CD8-positive, alpha-beta memory T cell (primary cell): ENCODE results near the gene KRT81. TPM values are rescaled to one million over a fixed set of nuclear protein-coding genes. Genes with fewer than 3 reads are reported as not detected.
A peak's percentile ranks its signal among the peaks of the same experiment; 100 is the strongest.

Experiments
- CTCF ChIA-PET: fragments of 350-600 bp; sonication (Branson Sonifier 250); formaldehyde crosslinking; loops from one replicate; lab custom pipeline; 2021; ENCODE audit warnings: antibody characterized with exemption; lab: Charles Lee
- POLR2A ChIA-PET: fragments of 350-600 bp; sonication (Branson Sonifier 250); formaldehyde crosslinking; loops from one replicate; lab custom pipeline; 2021; ENCODE audit warnings: antibody characterized with exemption; lab: Charles Lee
- DNase-seq, 5 donors: peaks; one replicate each; pipeline versions ENCODE4 v3.0.0 to v3.0.0-alpha.2; 2020 to 2022; ENCODE audit warnings: mixed read lengths in 1 of 5
- H3K27ac ChIP-seq: one replicate; pipeline ENCODE4 v1.7.0; 2013; ENCODE audit warnings: low read depth, mild to moderate bottlenecking, low read length, moderate library complexity
- H3K27me3 ChIP-seq: 2 replicates; pipeline ENCODE4 v1.7.0; 2013; ENCODE audit warnings: low read length, mild to moderate bottlenecking; ENCODE audit not compliant: insufficient read depth, poor library complexity, severe bottlenecking
- H3K36me3 ChIP-seq: 2 replicates; pipeline ENCODE4 v1.7.0; 2013; ENCODE audit warnings: mild to moderate bottlenecking, low read length, moderate library complexity; ENCODE audit not compliant: insufficient read depth
- H3K4me1 ChIP-seq: 2 replicates; pipeline ENCODE4 v1.7.0; 2013; ENCODE audit warnings: mild to moderate bottlenecking, low read length, moderate library complexity; ENCODE audit not compliant: insufficient read depth
- H3K4me3 ChIP-seq: 2 replicates; pipeline ENCODE4 v1.7.0; 2013; ENCODE audit warnings: mild to moderate bottlenecking, low read length
- H3K9me3 ChIP-seq: 2 replicates; pipeline ENCODE4 v1.7.0; 2013; ENCODE audit warnings: mild to moderate bottlenecking, low read length
- H3K27ac Mint-ChIP-seq, 8 donors: one replicate each; pipeline ENCODE4 v1.8.0; 2020 to 2021; ENCODE audit warnings: mixed read lengths in 8 of 8, mild to moderate bottlenecking in 6 of 8, inconsistent platforms in 3 of 8, moderate library complexity in 3 of 8
- H3K27me3 Mint-ChIP-seq, 2 donors: one replicate each; pipeline ENCODE4 v1.8.0; 2020 to 2021; ENCODE audit warnings: mixed read lengths in 2 of 2, mild to moderate bottlenecking in 1 of 2, moderate library complexity in 1 of 2
- H3K36me3 Mint-ChIP-seq, 3 donors: one replicate each; pipeline ENCODE4 v1.8.0; 2020 to 2021; ENCODE audit warnings: mixed read lengths in 3 of 3, inconsistent platforms in 1 of 3, mild to moderate bottlenecking in 1 of 3
- H3K4me1 Mint-ChIP-seq, 3 donors: one replicate each; pipeline ENCODE4 v1.8.0; 2020 to 2021; ENCODE audit warnings: mixed read lengths in 3 of 3, inconsistent platforms in 1 of 3, mild to moderate bottlenecking in 1 of 3
- H3K4me3 Mint-ChIP-seq, 7 donors: one replicate each; pipeline ENCODE4 v1.8.0; 2020 to 2021; ENCODE audit warnings: mixed read lengths in 7 of 7, mild to moderate bottlenecking in 6 of 7, moderate library complexity in 4 of 7, inconsistent platforms in 2 of 7
- H3K9me3 Mint-ChIP-seq, 5 donors: one replicate each; pipeline ENCODE4 v1.8.0; 2020 to 2022; ENCODE audit warnings: mixed read lengths in 5 of 5, mild to moderate bottlenecking in 3 of 5, moderate library complexity in 2 of 5, inconsistent platforms in 1 of 5
- polyA plus RNA-seq: library from polyadenylated mRNA; unstranded; fragments of 300-500 nt; fragmentation: Illumina TruSeq; gene quantifications from one replicate; pipeline ENCODE4 v1.2.3, GENCODE V29; 2021
- total RNA-seq, 2 experiments: library from RNA; stranded (reverse); gene quantifications; one replicate each; pipeline ENCODE4 v1.2.3, GENCODE V29; 2021

Gene KRT81
- total and polyA plus RNA-seq, 3 experiments from 2014 or later: not detected

- H3K4me1 ChIP-seq: peaks cover 6% of the 10 kb centered on the region
- no peak within 1 kb of the TSS for H3K4me3 Mint-ChIP-seq
- no peak within 1 kb of the TSS for H3K27ac Mint-ChIP-seq
- H3K4me3 ChIP-seq: no peak within 1 kb of the TSS
- ChIA-PET POLR2A (no interaction called here), CTCF (no interaction called here)
- H3K36me3 Mint-ChIP-seq: no peaks in the 10 kb centered on the region
- no peaks in the 10 kb centered on the region for H3K9me3 ChIP-seq
- H3K36me3 ChIP-seq: no peaks in the 10 kb centered on the region
- no peak within 1 kb of the TSS for H3K27ac ChIP-seq
- no peaks in the 10 kb centered on the region for H3K9me3 Mint-ChIP-seq
- no peak for DNase-seq
- H3K4me1 Mint-ChIP-seq: peaks cover 6 to 11% (median 10%) of the 10 kb centered on the region in 3 donors
- H3K27me3 Mint-ChIP-seq: peaks cover 16 to 67% of the 10 kb centered on the region in 2 donors
- H3K27me3 ChIP-seq: no peaks in the 10 kb centered on the region
Observed at GRCh38 chr12:52274521-52275120, 16.7 kb downstream of the KRT81 start, which contains the start of gene KRT86. Gene KRT86 (plus strand): TSS chr12:52274645. CDS start chr12:52301917, 27,272 bp downstream.

GRCh38 chr12:52271158-52271557, 20.2 kb downstream of the KRT81 start:
- H3K27me3 Mint-ChIP-seq: peaks cover 9 to 41% of the 10 kb centered on the region in 2 donors
- Histone ChIP-seq H3K9me3 (no peaks in the 10 kb centered on the region), H3K36me3 (no peaks in the 10 kb centered on the region), H3K27me3 (no peaks in the 10 kb centered on the region), H3K4me3 (no peak overlapping the region), H3K4me1 (no peaks in the 10 kb centered on the region), H3K27ac (no peak overlapping the region)
- no peak overlapping the region for H3K27ac Mint-ChIP-seq
- ChIA-PET POLR2A (no interaction called here), CTCF (interaction anchor here (0.9 to 2.2 kb wide), 2 partner anchors 9 to 11 kb away, joined by 3 to 20 read pairs; no protein-coding TSS in a partner anchor)
- H3K4me3 Mint-ChIP-seq: no peak overlapping the region
- no peak for DNase-seq
- H3K36me3 Mint-ChIP-seq: no peaks in the 10 kb centered on the region
- no peaks in the 10 kb centered on the region for H3K9me3 Mint-ChIP-seq
- no peaks in the 10 kb centered on the region for H3K4me1 Mint-ChIP-seq

GRCh38 chr12:52270541-52271070, 20.7 kb downstream of the KRT81 start:
- no peaks in the 10 kb centered on the region for H3K4me1 ChIP-seq
- no peaks in the 10 kb centered on the region for H3K27me3 ChIP-seq
- no peaks in the 10 kb centered on the region for H3K4me1 Mint-ChIP-seq
- H3K9me3 Mint-ChIP-seq: no peaks in the 10 kb centered on the region
- no peak overlapping the region for H3K27ac Mint-ChIP-seq
- POLR2A ChIA-PET: no interaction called here
- no peak for DNase-seq
- no peaks in the 10 kb centered on the region for H3K36me3 ChIP-seq
- H3K27ac ChIP-seq: no peak overlapping the region
- H3K9me3 ChIP-seq: no peaks in the 10 kb centered on the region
- CTCF ChIA-PET: interaction anchor here (2.2 kb wide), 1 partner anchor 9 kb away, joined by 20 read pairs; no protein-coding TSS in a partner anchor
- peaks cover 9 to 37% of the 10 kb centered on the region in 2 donors for H3K27me3 Mint-ChIP-seq
- H3K36me3 Mint-ChIP-seq: no peaks in the 10 kb centered on the region
- no peak overlapping the region for H3K4me3 ChIP-seq
- H3K4me3 Mint-ChIP-seq: no peak overlapping the region

GRCh38 chr12:52268212-52268611, 23.1 kb downstream of the KRT81 start:
- Histone ChIP-seq H3K27me3 (no peaks in the 10 kb centered on the region), H3K4me3 (no peak overlapping the region), H3K9me3 (no peaks in the 10 kb centered on the region), H3K4me1 (no peaks in the 10 kb centered on the region), H3K36me3 (no peaks in the 10 kb centered on the region), H3K27ac (no peak overlapping the region)
- peaks cover 6 to 21% of the 10 kb centered on the region in 2 donors for H3K27me3 Mint-ChIP-seq
- DNase-seq: no peak
- H3K27ac Mint-ChIP-seq: no peak overlapping the region
- no peaks in the 10 kb centered on the region for H3K4me1 Mint-ChIP-seq
- H3K36me3 Mint-ChIP-seq: no peaks in the 10 kb centered on the region
- H3K9me3 Mint-ChIP-seq: no peaks in the 10 kb centered on the region
- POLR2A ChIA-PET: no interaction called here
- no peak overlapping the region for H3K4me3 Mint-ChIP-seq
- CTCF ChIA-PET: interaction anchor here (3.6 kb wide), 1 partner anchor 11 kb away, joined by 17 read pairs; no protein-coding TSS in a partner anchor

GRCh38 chr12:52267699-52268098, 23.6 kb downstream of the KRT81 start:
- ChIA-PET CTCF (interaction anchor here (0.8 to 3.6 kb wide), 2 partner anchors 11 to 16 kb away, joined by 3 to 17 read pairs; no protein-coding TSS in a partner anchor), POLR2A (no interaction called here)
- H3K27ac Mint-ChIP-seq: peak overlapping the region in 1 of 8 donors; percentile 29

GRCh38 chr12:52267266-52267665, 24.1 kb downstream of the KRT81 start:
- DNase-seq: no peak
- H3K4me3 Mint-ChIP-seq: no peak overlapping the region

More at GRCh38 chr12:52267699-52268098, 23.6 kb downstream of the KRT81 start:
- Mint-ChIP-seq H3K36me3 (no peaks in the 10 kb centered on the region), H3K9me3 (no peaks in the 10 kb centered on the region), H3K27me3 (peaks cover 6 to 20% of the 10 kb centered on the region in 2 donors), H3K4me1 (no peaks in the 10 kb centered on the region), H3K4me3 (no peak overlapping the region)
- Histone ChIP-seq H3K27me3 (no peaks in the 10 kb centered on the region), H3K36me3 (no peaks in the 10 kb centered on the region), H3K27ac (no peak overlapping the region), H3K9me3 (no peaks in the 10 kb centered on the region), H3K4me3 (no peak overlapping the region), H3K4me1 (no peaks in the 10 kb centered on the region)
- DNase-seq: no peak

GRCh38 chr12:52266514-52266913, 24.8 kb downstream of the KRT81 start:
- Mint-ChIP-seq H3K4me3 (no peak overlapping the region), H3K9me3 (no peaks in the 10 kb centered on the region), H3K36me3 (no peaks in the 10 kb centered on the region), H3K27ac (no peak overlapping the region), H3K4me1 (no peaks in the 10 kb centered on the region), H3K27me3 (peaks cover 6 to 25% of the 10 kb centered on the region in 2 donors)
- ChIA-PET CTCF (interaction anchor here (3.6 kb wide), 1 partner anchor 13 kb away, joined by 17 read pairs; no protein-coding TSS in a partner anchor), POLR2A (no interaction called here)
- no peak overlapping the region for H3K27ac ChIP-seq
- DNase-seq: no peak
- no peaks in the 10 kb centered on the region for H3K36me3 ChIP-seq
- H3K4me1 ChIP-seq: no peaks in the 10 kb centered on the region
- no peaks in the 10 kb centered on the region for H3K9me3 ChIP-seq
- no peak overlapping the region for H3K4me3 ChIP-seq
- H3K27me3 ChIP-seq: no peaks in the 10 kb centered on the region

More at GRCh38 chr12:52267266-52267665, 24.1 kb downstream of the KRT81 start:
- no peaks in the 10 kb centered on the region for H3K9me3 ChIP-seq
- Mint-ChIP-seq H3K27ac (no peak overlapping the region), H3K4me1 (no peaks in the 10 kb centered on the region), H3K27me3 (peaks cover 6 to 22% of the 10 kb centered on the region in 2 donors), H3K9me3 (no peaks in the 10 kb centered on the region), H3K36me3 (no peaks in the 10 kb centered on the region)
- H3K4me3 ChIP-seq: no peak overlapping the region
- ChIA-PET POLR2A (no interaction called here), CTCF (interaction anchor here (0.8 to 3.6 kb wide), 2 partner anchors 12 to 15 kb away, joined by 3 to 17 read pairs; no protein-coding TSS in a partner anchor)
- no peak overlapping the region for H3K27ac ChIP-seq
- no peaks in the 10 kb centered on the region for H3K4me1 ChIP-seq
- H3K36me3 ChIP-seq: no peaks in the 10 kb centered on the region
- no peaks in the 10 kb centered on the region for H3K27me3 ChIP-seq

GRCh38 chr12:52264435-52264825, 26.9 kb downstream of the KRT81 start:
- no peak for DNase-seq
- Histone ChIP-seq H3K4me3 (no peak overlapping the region), H3K4me1 (no peaks in the 10 kb centered on the region), H3K27ac (no peak overlapping the region), H3K9me3 (no peaks in the 10 kb centered on the region), H3K36me3 (no peaks in the 10 kb centered on the region), H3K27me3 (no peaks in the 10 kb centered on the region)
- Mint-ChIP-seq H3K4me1 (peaks cover 0 to 10% (median 8%) of the 10 kb centered on the region in 3 donors), H3K36me3 (no peaks in the 10 kb centered on the region), H3K9me3 (no peaks in the 10 kb centered on the region), H3K27me3 (peaks cover 6 to 34% of the 10 kb centered on the region in 2 donors), H3K4me3 (no peak overlapping the region), H3K27ac (no peak overlapping the region)
- ChIA-PET POLR2A (no interaction called here), CTCF (interaction anchor here (0.8 to 1.5 kb wide), 2 partner anchors 15 to 63 kb away, joined by 3 to 4 read pairs; no protein-coding TSS in a partner anchor)
